ENCODE results near the gene PAPSS1.

DNA sequence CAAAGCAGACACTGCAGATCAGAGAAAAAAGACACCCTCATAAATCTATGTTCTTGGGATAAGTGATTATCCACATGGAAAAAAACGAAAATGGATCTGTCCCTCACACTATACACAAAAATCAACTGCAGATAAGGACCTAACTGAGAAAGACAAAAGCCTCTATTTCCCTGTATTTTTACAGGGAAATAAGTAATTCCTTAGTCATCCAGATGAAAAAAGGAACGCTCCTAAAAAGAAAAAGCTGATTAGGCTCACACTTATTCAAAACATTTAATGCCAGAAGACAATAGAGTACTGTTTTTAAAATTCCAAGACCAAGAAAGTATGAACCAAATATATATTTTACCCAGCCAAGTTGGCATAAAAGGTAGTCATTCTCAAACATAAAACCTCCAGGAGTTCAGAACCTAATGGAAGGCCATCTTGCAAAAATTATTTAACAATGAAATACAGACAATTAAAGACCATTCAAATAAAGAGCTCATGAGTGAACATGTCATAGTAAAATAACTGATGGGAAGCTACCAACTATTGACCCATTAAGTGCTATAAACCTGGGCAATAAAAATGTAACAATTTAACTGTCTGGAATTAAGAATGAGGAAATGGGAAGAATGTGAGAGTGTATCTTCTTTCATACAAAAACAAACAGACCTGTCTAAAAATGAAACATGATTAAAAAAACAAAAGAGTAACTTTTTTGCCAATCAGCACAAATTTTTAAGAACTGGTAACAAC lies 20.4 kb downstream of the PAPSS1 start:
- TF ChIP-seq, protein P1, sequence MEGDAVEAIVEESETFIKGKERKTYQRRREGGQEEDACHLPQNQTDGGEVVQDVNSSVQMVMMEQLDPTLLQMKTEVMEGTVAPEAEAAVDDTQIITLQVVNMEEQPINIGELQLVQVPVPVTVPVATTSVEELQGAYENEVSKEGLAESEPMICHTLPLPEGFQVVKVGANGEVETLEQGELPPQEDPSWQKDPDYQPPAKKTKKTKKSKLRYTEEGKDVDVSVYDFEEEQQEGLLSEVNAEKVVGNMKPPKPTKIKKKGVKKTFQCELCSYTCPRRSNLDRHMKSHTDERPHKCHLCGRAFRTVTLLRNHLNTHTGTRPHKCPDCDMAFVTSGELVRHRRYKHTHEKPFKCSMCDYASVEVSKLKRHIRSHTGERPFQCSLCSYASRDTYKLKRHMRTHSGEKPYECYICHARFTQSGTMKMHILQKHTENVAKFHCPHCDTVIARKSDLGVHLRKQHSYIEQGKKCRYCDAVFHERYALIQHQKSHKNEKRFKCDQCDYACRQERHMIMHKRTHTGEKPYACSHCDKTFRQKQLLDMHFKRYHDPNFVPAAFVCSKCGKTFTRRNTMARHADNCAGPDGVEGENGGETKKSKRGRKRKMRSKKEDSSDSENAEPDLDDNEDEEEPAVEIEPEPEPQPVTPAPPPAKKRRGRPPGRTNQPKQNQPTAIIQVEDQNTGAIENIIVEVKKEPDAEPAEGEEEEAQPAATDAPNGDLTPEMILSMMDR (IDR thresholded peaks at IDR 0.05 in 8 of 11, conservative IDR thresholded peaks at IDR 0.05 in 3 of 11), result no peak
- TF ChIP-seq POLR2AphosphoS5 (IDR thresholded peaks at IDR 0.05) (no peak), POLR2A (IDR thresholded peaks at IDR 0.05) (no peak)
